HG02870 (cell line): ENCODE data around the gene CASK.

Experiments used
- ATAC-seq: cut with Tn5 transposase; IDR thresholded peaks from one replicate; pipeline ENCODE4 v1.9.1; 2021; ENCODE audit warnings: mild to moderate bottlenecking, moderate library complexity; ENCODE audit not compliant: unreplicated experiment

The CASK gene

GRCh38 chrX:41590641-41591040 is 332.7 kb downstream of the CASK start:
- no peak for ATAC-seq

- no peak for ATAC-seq
Observed at GRCh38 chrX:41589634-41590270, 333.6 kb downstream of the CASK start.

- ATAC-seq, result no peak
Observed at GRCh38 chrX:41588271-41588670, 335.1 kb downstream of the CASK start.

- ATAC-seq, result no peak
Observed at GRCh38 chrX:41580423-41581064, 342.8 kb downstream of the CASK start.

GRCh38 chrX:41563876-41564275 is 359.5 kb downstream of the CASK start:
- ATAC-seq, result no peak

- ATAC-seq, result peak; percentile 97
Observed at GRCh38 chrX:41561045-41561444, 362.3 kb downstream of the CASK start.

GRCh38 chrX:41559235-41560052 is 363.9 kb downstream of the CASK start:
- ATAC-seq, result no peak

GRCh38 chrX:41558531-41558930 is 364.8 kb downstream of the CASK start:
- ATAC-seq, result no peak

- no peak for ATAC-seq
Observed at GRCh38 chrX:41556958-41557357, 366.4 kb downstream of the CASK start.

GRCh38 chrX:41553688-41554087 is 369.7 kb downstream of the CASK start:
- ATAC-seq, result no peak

- ATAC-seq, result no peak
Observed at GRCh38 chrX:41548411-41548810, 374.9 kb downstream of the CASK start.

GRCh38 chrX:41543668-41544067 is 379.7 kb downstream of the CASK start:
- ATAC-seq, result no peak

GRCh38 chrX:41543025-41543424 is 380.3 kb downstream of the CASK start:
- no peak for ATAC-seq

GRCh38 chrX:41542536-41542935 is 380.8 kb downstream of the CASK start:
- no peak for ATAC-seq

- ATAC-seq, result no peak
Observed at GRCh38 chrX:41542135-41542534, 381.2 kb downstream of the CASK start.

GRCh38 chrX:41541386-41541785 is 382.0 kb downstream of the CASK start:
- no peak for ATAC-seq

GRCh38 chrX:41538707-41539106 is 384.6 kb downstream of the CASK start:
- no peak for ATAC-seq

GRCh38 chrX:41530085-41530484 is 393.3 kb downstream of the CASK start:
- no peak for ATAC-seq

- ATAC-seq, result no peak
Observed at GRCh38 chrX:41529221-41529620, 394.1 kb downstream of the CASK start.

GRCh38 chrX:41528784-41529183 is 394.6 kb downstream of the CASK start:
- ATAC-seq, result no peak

- ATAC-seq, result no peak
Observed at GRCh38 chrX:41526925-41527324, 396.4 kb downstream of the CASK start.

- ATAC-seq, result no peak
Observed at GRCh38 chrX:41526271-41526670, 397.1 kb downstream of the CASK start.
